AG04449 (cell line): ENCODE data around the gene PCYT1A.

Source experiments
- CTCF ChIA-PET: fragments of 350-600 bp; formaldehyde crosslinking; extraction: SDS; loops from one replicate; lab custom pipeline; 2021; ENCODE audit warnings: antibody characterized with exemption; lab: Yijun Ruan, JAX
- POLR2A ChIA-PET: fragments of 400-600, 350-600 bp; formaldehyde crosslinking; extraction: SDS; loops from one replicate; lab custom pipeline; 2020; ENCODE audit warnings: antibody characterized with exemption, inconsistent platforms; lab: Yijun Ruan, JAX
- DNase-seq: peaks from one replicate; pipeline ENCODE4 v3.0.0-alpha.2; 2010; ENCODE audit warnings: low read depth, low spot score
- H3K4me3 ChIP-seq: 2 replicates; pipeline ENCODE4 v1.5.1; 2011; ENCODE audit warnings: low read depth, mild to moderate bottlenecking, control low read depth, low read length
- CTCF ChIP-seq: IDR thresholded peaks from one replicate; pipeline ENCODE4 v1.5.1; 2011; ENCODE audit warnings: mild to moderate bottlenecking, moderate library complexity, low read length, control low read depth, inconsistent platforms; ENCODE audit not compliant: insufficient read depth; ENCODE audit errors: missing control alignments

Gene PCYT1A

GRCh38 chr3:196273655-196274054 is 13.9 kb downstream of the PCYT1A start:
- DNase-seq = no peak
- CTCF ChIA-PET = interaction anchor here (0.9 to 1.9 kb wide), 3 partner anchors 12 to 250 kb away, joined by 3 to 6 read pairs (median 3); no protein-coding TSS in a partner anchor
- POLR2A ChIA-PET = no interaction called here
- no peak overlapping the region for H3K4me3 ChIP-seq
- TF ChIP-seq CTCF = no peak

DNA sequence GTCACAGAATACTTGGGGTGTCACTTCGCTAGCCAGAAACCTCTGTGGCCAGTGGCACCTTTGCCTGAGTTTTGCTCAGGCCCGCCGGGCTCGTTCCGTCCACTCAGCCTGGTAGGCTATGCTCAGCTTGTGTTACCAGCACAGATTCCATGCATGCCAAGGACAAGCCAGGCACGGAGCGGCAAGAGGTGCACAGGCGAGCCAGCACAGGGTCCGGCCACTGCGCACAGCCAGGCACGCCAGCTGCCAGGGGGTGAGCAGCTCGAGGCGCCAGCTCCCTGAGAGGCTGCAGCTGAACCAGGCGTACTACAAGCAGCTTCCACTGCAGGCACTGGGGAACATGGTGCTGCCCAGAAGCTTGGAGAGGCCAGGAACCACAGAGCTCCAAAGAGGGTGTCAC is 14.7 kb downstream of the PCYT1A start:
- no peak for DNase-seq
- CTCF ChIA-PET = interaction anchor here (0.8 to 1.9 kb wide), 4 partner anchors 11 to 251 kb away, joined by 3 to 6 read pairs (median 3); no protein-coding TSS in a partner anchor
- POLR2A ChIA-PET = no interaction called here
- no peak overlapping the region for H3K4me3 ChIP-seq
- no peak for TF ChIP-seq CTCF

DNA sequence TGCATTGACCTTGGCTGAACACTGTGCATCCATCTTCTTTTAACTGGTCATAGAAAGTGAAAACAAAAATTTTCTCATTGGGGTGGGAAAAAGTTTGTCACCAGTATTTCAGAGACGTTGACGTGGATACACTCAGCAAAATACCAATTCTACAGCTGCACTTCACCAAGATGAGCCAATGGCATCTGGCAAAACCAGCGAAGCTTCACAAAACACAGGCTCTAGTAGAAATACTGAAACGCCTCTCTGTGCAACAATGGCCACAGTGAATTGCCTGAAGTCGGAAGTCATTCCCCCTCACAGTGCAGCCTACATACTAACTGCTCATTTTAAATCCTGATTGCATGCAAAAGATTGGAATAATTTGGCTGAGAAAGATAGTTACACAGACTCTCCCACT is 17.0 kb downstream of the PCYT1A start:
- no peak overlapping the region for H3K4me3 ChIP-seq
- CTCF ChIA-PET = interaction anchor here (1.2 to 1.5 kb wide), 2 partner anchors 12 to 17 kb away, joined by 3 to 7 read pairs; no protein-coding TSS in a partner anchor
- no peak for TF ChIP-seq CTCF
- POLR2A ChIA-PET = no interaction called here
- no peak for DNase-seq

GRCh38 chr3:196268284-196269163 is 19.0 kb downstream of the PCYT1A start:
- ChIA-PET CTCF (interaction anchor here (0.7 to 1.6 kb wide), 8 partner anchors 10 to 232 kb away, joined by 3 to 5 read pairs (median 3); no protein-coding TSS in a partner anchor), POLR2A (no interaction called here)
- no peak for DNase-seq
- no peak for TF ChIP-seq CTCF
- no peak overlapping the region for H3K4me3 ChIP-seq

DNA sequence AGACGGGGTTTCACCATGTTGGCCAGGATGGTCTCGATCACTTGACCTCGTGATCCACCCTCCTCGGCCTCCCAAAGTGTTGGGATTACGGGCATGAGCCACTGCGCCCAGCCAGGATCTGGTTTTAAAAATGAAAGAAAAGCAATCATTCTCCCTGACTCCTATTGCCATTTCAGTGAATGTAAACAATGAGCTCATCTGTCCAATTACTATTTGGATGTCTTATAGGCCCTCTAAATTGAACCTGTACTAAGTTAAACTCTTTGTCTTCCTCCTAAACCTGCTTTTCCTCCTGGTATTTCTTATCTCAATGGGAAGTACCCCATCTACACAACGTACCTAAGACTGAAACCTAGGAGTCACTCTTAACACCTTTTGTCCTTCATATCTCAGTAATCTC is 23.7 kb downstream of the PCYT1A start:
- ChIA-PET POLR2A (no interaction called here), CTCF (interaction anchor here (0.9 to 3.1 kb wide), 2 partner anchors 11 to 261 kb away, joined by 3 to 30 read pairs; no protein-coding TSS in a partner anchor)
- no peak for TF ChIP-seq CTCF
- no peak overlapping the region for H3K4me3 ChIP-seq
- no peak for DNase-seq

GRCh38 chr3:196260784-196261183 is 26.7 kb downstream of the PCYT1A start:
- no peak for DNase-seq
- ChIA-PET POLR2A (no interaction called here), CTCF (interaction anchor here (1.0 to 12.5 kb wide), 2 partner anchors 259 to 268 kb away, joined by 4 to 185 read pairs; partner anchors contain the start of gene SMCO1)
- no peak overlapping the region for H3K4me3 ChIP-seq
- no peak for TF ChIP-seq CTCF
